HCT116 (cell line): Measurements from ENCODE around the gene MACF1.

Experiments used
- EZH2 ChIP-seq: fragments of 200-600 bp; sonication (generic); IDR thresholded peaks from 2 replicates; pipeline ENCODE4 v1.6.1; 2017; ENCODE audit warnings: antibody characterized with exemption, mixed run types
- EZH2phosphoT487 ChIP-seq: fragments of 200-600 bp; IDR thresholded peaks from 2 replicates; pipeline ENCODE4 v1.6.1; 2018; ENCODE audit warnings: antibody characterized with exemption, borderline replicate concordance
- FOSL1 ChIP-seq: IDR thresholded peaks from 2 replicates; pipeline ENCODE4 v1.6.1; 2012; ENCODE audit warnings: low read depth
- JUND ChIP-seq: IDR thresholded peaks from 2 replicates; pipeline ENCODE4 v1.6.1; 2012
- POLR2A ChIP-seq: IDR thresholded peaks from 2 replicates; pipeline ENCODE4 v1.7.0; 2011; ENCODE audit warnings: borderline replicate concordance; ENCODE audit not compliant: insufficient read depth, insufficient read length; ENCODE audit errors: extremely low read depth
- RAD21 ChIP-seq: IDR thresholded peaks from 2 replicates; pipeline ENCODE4 v1.6.1; 2012; ENCODE audit warnings: low read depth, mild to moderate bottlenecking
- ZNF274 ChIP-seq: fragments of 200-500 bp; sonication (Bioruptor generic); IDR thresholded peaks from 2 replicates; pipeline ENCODE4 v1.6.1; 2014; ENCODE audit warnings: mild to moderate bottlenecking, low read depth, low read length, inconsistent platforms
- TF ChIP-seq, protein P1 (sequence below), 3 experiments: fragments of 200-600 bp in 1 of 3; sonication (generic) in 1 of 3; IDR thresholded peaks in 2 of 3; conservative IDR thresholded peaks in 1 of 3; 2 replicates each; pipeline ENCODE4 v1.5.1; 2012 to 2017; ENCODE audit warnings: low read depth in 2 of 3, low read length in 2 of 3, antibody characterized with exemption in 1 of 3, borderline replicate concordance in 1 of 3, control low read depth in 1 of 3, mild to moderate bottlenecking in 1 of 3, mixed read lengths in 1 of 3, mixed run types in 1 of 3, moderate library complexity in 1 of 3; ENCODE audit not compliant: insufficient read depth in 1 of 3

DNA sequence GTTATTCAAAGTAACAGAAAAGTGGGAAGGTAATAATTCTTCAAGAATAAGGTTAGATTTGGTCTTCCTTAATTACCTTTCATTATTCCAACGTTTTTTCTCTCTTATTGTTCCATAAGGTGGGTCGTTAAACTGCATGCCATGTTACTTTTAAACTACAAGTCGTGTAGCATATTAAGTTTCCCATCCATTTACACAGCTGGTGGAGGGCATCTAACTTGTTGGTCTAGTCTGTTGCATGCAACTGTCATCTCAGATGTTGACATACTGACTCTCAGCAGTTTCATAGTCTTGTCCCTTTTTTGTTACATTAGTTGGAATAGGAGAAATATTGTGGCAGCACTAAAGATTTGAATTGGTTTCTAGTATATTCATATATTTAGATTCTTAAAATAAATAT, 232.3 kb downstream of the MACF1 start:
- TF ChIP-seq ZNF274 (no peak), FOSL1 (no peak), EZH2 (no peak), EZH2phosphoT487 (no peak), JUND (no peak), POLR2A (no peak), RAD21 (no peak)
- TF ChIP-seq, protein P1, sequence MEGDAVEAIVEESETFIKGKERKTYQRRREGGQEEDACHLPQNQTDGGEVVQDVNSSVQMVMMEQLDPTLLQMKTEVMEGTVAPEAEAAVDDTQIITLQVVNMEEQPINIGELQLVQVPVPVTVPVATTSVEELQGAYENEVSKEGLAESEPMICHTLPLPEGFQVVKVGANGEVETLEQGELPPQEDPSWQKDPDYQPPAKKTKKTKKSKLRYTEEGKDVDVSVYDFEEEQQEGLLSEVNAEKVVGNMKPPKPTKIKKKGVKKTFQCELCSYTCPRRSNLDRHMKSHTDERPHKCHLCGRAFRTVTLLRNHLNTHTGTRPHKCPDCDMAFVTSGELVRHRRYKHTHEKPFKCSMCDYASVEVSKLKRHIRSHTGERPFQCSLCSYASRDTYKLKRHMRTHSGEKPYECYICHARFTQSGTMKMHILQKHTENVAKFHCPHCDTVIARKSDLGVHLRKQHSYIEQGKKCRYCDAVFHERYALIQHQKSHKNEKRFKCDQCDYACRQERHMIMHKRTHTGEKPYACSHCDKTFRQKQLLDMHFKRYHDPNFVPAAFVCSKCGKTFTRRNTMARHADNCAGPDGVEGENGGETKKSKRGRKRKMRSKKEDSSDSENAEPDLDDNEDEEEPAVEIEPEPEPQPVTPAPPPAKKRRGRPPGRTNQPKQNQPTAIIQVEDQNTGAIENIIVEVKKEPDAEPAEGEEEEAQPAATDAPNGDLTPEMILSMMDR (IDR thresholded peaks at IDR 0.05 in 2 of 3, conservative IDR thresholded peaks at IDR 0.05 in 1 of 3; ENCODE audit: borderline replicate concordance in 1 of 3, insufficient read depth in 1 of 3, low read depth in 2 of 3, low read length in 2 of 3) = no peak
